Psoas muscle (tissue), 8 donors: ENCODE results near the gene TTN. TPM values are rescaled to one million over a fixed set of nuclear protein-coding genes. Genes with fewer than 3 reads are reported as not detected.
"Not testable (repeated sequence)": the region's sequence is repeated elsewhere in the genome, so short reads cannot be mapped to it uniquely, and the experiment has no call there.

Source experiments
- ATAC-seq, 4 donors: fragments of 200-7000 bp; cut with Tn5 transposase; one replicate each; pipeline ENCODE4 v1.9.1; 2020; ENCODE audit warnings: moderate library complexity in 3 of 4, mild to moderate bottlenecking in 2 of 4
- DNase-seq, 2 donors: peaks; one replicate each; pipeline ENCODE4 v3.0.0-alpha.2; 2020
- H3K27ac ChIP-seq: fragments of 200-600 bp; one replicate; pipeline ENCODE4 v1.8.0; 2022
- H3K27me3 ChIP-seq, 3 donors: fragments of 200-600 bp in 1 of 3; one replicate each; pipeline versions ENCODE4 v1.6.1 to v1.8.0; 2013 to 2022; ENCODE audit warnings: low read length in 2 of 3, mild to moderate bottlenecking in 2 of 3, moderate library complexity in 1 of 3; ENCODE audit not compliant: insufficient read depth in 3 of 3
- H3K36me3 ChIP-seq, 2 donors: fragments of 200-600 bp in 1 of 2; one replicate each; pipeline versions ENCODE4 v1.6.1 to v1.8.0; 2013 to 2022; ENCODE audit warnings: low read depth in 1 of 2, mild to moderate bottlenecking in 1 of 2, moderate library complexity in 1 of 2; ENCODE audit not compliant: insufficient read depth in 1 of 2
- H3K4me1 ChIP-seq: fragments of 200-600 bp; one replicate; pipeline ENCODE4 v1.8.0; 2022
- H3K4me3 ChIP-seq: fragments of 200-600 bp; one replicate; pipeline ENCODE4 v1.8.0; 2022; ENCODE audit warnings: mild to moderate bottlenecking
- H3K9me3 ChIP-seq: fragments of 200-600 bp; one replicate; pipeline ENCODE4 v1.8.0; 2022
- CTCF ChIP-seq: fragments of 200-600 bp; IDR thresholded peaks from one replicate; pipeline ENCODE4 v1.8.0; 2022; ENCODE audit warnings: antibody characterized with exemption
- WGBS, 3 donors: extraction: QIAGEN DNeasy Blood & Tissue Kit; methylation state at CpG; one replicate each; pipeline versions ENCODE4 v1.1.6 to v1.1.7; 2013; 5-methylcytosine and 5-hydroxymethylcytosine counted together
- intact Hi-C, 2 donors: fragments of 100-400 bp; cut with DNase I; formaldehyde crosslinking; loops; one replicate each; pipeline versions ENCODE4 v1.11.0 to v1.14.2; 2022
- polyA plus RNA-seq, 3 donors: library from polyadenylated mRNA; stranded (reverse); fragments of 200-250 nt; gene quantifications; one replicate each; pipeline ENCODE4 v1.2.3, GENCODE V29; 2013
- total RNA-seq, 4 donors: library from RNA; stranded (reverse); fragmentation: NEBNext Ultra II Directional in 2 of 4; extraction: Animal tissue kit (Norgen Biotek cat#: 25700) in 2 of 4; gene quantifications; one replicate each; pipeline versions ENCODE4 v1.2.1 to v1.2.4, GENCODE V29; 2021 to 2023
- donor health status: healthy with polysubstance abuse.
- donor health status: DM: no; HTN: no; CAD: no; lungs with moderate emphysema.
- donor health status: Bipolar disorder and iron deficiency.
- donor health status: healthy.
- donor health status: DM: yes; HTN: yes; CAD: no.
- donor health status: DM: no; HTN: no; CAD: no.
- donor health status: DM: no; HTN: no; CAD: no.
- donor health status: DM: yes; HTN: yes; CAD: no.

The TTN gene
- total and polyA plus RNA-seq, 7 donors, result 137 to 7,650 (median 4,462) TPM

- Histone ChIP-seq H3K27ac (peak overlapping the region; percentile 53), H3K4me1 (peaks cover 12% of the 10 kb centered on the region), H3K4me3 (no peak overlapping the region), H3K27me3 (no peaks in the 10 kb centered on the region), H3K36me3 (peaks cover 24 to 97% of the 10 kb centered on the region in 2 donors), H3K9me3 (no peaks in the 10 kb centered on the region)
- DNase-seq (no peak), ATAC-seq (no peak)
- intact Hi-C loops, result no loop called here
- WGBS, 3 donors, result 75 to 86% (median 81%) methylated on average over 2 of the region's 2 CpGs
- TF ChIP-seq CTCF, result no peak
These were observed 277.1 kb downstream of the TTN start for GRCh38 chr2:178530131-178530530.

DNA sequence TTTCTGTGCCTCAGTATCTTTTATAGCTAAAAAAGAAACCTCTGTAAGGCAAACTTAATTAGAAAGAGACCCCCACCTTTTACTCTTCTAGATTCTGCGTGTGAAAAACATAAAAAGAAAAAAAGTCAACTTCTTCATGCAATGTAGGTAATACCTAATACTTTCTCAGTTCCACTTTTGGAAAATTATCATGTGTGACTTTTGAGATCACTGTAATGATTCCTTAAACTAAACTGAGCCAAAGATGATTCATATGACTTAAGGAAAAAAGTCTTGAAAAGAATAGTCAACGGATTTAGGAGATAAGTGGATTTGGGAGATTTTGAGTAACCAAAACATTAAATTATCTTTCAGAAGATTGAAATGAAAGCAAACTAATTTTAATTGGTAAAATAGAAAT is 278.0 kb downstream of the TTN start:
- no peak for ATAC-seq
- Histone ChIP-seq H3K4me3 (no peak overlapping the region), H3K27me3 (no peaks in the 10 kb centered on the region), H3K4me1 (peaks cover 8% of the 10 kb centered on the region), H3K36me3 (peaks cover 21 to 88% of the 10 kb centered on the region in 2 donors), H3K27ac (no peak overlapping the region), H3K9me3 (no peaks in the 10 kb centered on the region)
- 78 to 81% (median 80%) methylated on average over 2 of the region's 2 CpGs for WGBS, 3 donors
- no peak for TF ChIP-seq CTCF
- no peak for DNase-seq
- intact Hi-C loops, result no loop called here

DNA sequence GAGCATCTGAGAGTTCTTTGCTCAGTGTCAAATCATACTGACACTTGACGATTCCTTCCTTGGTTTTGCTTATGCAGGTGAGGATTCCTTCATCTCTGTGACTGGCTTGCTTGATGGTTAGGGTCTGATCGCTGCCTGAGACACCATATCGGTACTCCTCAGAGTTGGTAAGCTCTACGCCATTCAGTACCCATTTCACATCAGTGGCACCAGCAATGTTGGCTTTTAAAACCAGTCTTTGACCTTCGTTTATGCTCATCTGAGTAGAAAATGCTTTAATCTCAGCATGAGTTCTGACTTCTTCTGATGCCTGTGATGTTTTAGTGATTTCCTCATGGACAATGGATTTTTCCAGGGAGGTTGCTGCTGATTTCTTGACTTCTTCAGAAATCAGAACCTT is 278.6 kb downstream of the TTN start:
- Histone ChIP-seq H3K9me3 (no peaks in the 10 kb centered on the region), H3K27ac (no peak overlapping the region), H3K4me1 (peaks cover 4% of the 10 kb centered on the region), H3K36me3 (peaks cover 21 to 82% of the 10 kb centered on the region in 2 donors), H3K27me3 (no peaks in the 10 kb centered on the region), H3K4me3 (no peak overlapping the region)
- no peak for TF ChIP-seq CTCF
- ATAC-seq (no peak), DNase-seq (no peak)
- 79 to 90% (median 82%) methylated on average over 5 of the region's 5 CpGs for WGBS, 3 donors
- intact Hi-C loops, result no loop called here

DNA sequence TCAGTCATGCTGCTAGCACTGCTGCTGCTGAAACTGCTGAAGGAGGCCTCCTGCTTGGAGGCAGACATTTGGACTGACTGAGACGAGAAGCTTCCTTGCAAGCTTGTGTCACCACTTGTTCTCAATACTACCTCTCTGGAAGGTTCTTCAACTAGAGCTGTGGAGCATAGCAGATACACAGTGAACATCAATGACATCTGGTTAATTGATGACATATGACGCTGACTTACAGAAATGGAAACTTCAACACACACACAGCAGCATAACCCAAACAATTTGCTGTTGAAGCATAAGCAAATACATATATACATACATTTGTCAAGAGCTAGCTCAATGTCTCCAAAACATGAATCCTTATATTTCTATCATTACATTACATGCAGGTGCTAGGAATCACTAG is 279.6 kb downstream of the TTN start:
- DNase-seq (no peak), ATAC-seq (no peak)
- Histone ChIP-seq H3K9me3 (no peaks in the 10 kb centered on the region), H3K27ac (peak overlapping the region; percentile 18), H3K27me3 (no peaks in the 10 kb centered on the region), H3K36me3 (peaks cover 17 to 72% of the 10 kb centered on the region in 2 donors), H3K4me1 (peaks cover 4% of the 10 kb centered on the region), H3K4me3 (no peak overlapping the region)
- no peak for TF ChIP-seq CTCF
- intact Hi-C loops, result no loop called here
- 69 to 81% (median 74%) methylated on average over 2 of the region's 2 CpGs for WGBS, 3 donors

DNA sequence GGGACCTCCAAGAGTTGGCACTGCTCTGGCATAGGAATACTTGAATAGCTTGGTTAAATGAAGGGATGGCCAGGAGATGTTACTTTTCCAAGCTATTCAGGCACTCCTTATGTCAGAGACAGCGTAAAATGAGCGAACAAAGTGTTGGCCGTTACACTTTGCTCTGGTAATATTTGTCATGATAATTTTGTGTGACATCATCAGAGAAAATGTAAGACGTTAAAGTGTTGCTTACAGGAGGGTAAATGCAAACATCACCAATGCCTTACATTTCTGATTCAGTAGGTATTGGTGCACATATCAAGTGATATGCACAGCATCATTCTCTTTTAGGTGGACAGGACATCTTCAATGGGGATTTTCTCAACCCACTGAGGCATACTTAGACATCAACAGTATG is 281.0 kb downstream of the TTN start:
- WGBS, 3 donors, result 79 to 88% (median 81%) methylated on average over 4 of the region's 4 CpGs
- Histone ChIP-seq H3K27me3 (no peaks in the 10 kb centered on the region), H3K27ac (no peak overlapping the region), H3K36me3 (peaks cover 12 to 58% of the 10 kb centered on the region in 2 donors), H3K4me3 (no peak overlapping the region), H3K9me3 (no peaks in the 10 kb centered on the region), H3K4me1 (peaks cover 4% of the 10 kb centered on the region)
- no peak for ATAC-seq
- intact Hi-C loops, result no loop called here
- no peak for DNase-seq
- no peak for TF ChIP-seq CTCF

DNA sequence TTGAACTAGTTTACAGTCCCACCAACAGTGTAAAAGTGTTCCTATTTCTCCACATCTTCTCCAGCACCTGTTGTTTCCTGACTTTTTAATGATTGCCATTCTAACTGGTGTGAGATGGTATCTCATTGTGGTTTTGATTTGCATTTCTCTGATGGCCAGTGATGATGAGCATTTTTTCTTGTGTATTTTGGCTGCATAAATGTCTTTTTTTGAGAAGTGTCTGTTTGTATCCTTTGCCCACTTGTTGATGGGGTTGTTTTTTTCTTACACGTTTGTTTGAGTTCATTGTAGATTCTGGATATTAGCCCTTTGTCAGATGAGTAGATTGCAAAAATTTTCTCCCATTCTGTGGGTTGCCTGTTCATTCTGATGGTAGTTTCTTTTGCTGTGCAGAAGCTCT is 281.8 kb downstream of the TTN start:
- H3K4me1 ChIP-seq, intact Hi-C loops, H3K27ac ChIP-seq, H3K27me3 ChIP-seq, H3K9me3 ChIP-seq, ATAC-seq, H3K4me3 ChIP-seq, DNase-seq: not testable (repeated sequence)
- WGBS, 3 donors, result 14 to 44% (median 38%) methylated on average over 1 of the region's 1 CpG
- peaks cover 12 to 50% of the 10 kb centered on the region in 2 donors for H3K36me3 ChIP-seq

DNA sequence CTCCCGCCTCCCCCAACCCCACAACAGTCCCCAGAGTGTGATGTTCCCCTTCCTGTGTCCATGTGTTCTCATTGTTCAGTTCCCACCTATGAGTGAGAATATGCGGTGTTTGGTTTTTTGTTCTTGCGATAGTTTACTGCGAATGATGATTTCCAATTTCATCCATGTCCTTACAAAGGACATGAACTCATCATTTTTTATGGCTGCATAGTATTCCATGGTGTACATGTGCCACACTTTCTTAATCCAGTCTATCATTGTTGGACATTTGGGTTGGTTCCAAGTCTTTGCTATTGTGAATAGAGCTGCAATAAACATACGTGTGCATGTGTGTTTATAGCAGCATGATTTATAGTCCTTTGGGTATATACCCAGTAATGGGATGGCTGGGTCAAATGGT is 282.2 kb downstream of the TTN start:
- intact Hi-C loops, result not testable (repeated sequence)

More for the DNA sequence above, 282.2 kb downstream of the TTN start:
- 33 to 41% (median 35%) methylated on average over 1 to 4 of the region's 5 CpGs for WGBS, 3 donors
- not testable (repeated sequence) for DNase-seq, H3K4me1 ChIP-seq, H3K4me3 ChIP-seq, ATAC-seq, H3K27ac ChIP-seq, H3K9me3 ChIP-seq, H3K27me3 ChIP-seq
- H3K36me3 ChIP-seq, result peaks cover 12 to 46% of the 10 kb centered on the region in 2 donors
